Amygdala (tissue), 56 donors: Measurements from ENCODE around the gene RAPGEF1.

Experiments used
- DNase-seq, 56 donors: peaks; one replicate each; lab custom pipeline; 2025; lab: John Stamatoyannopoulos, UW

Gene RAPGEF1

DNA sequence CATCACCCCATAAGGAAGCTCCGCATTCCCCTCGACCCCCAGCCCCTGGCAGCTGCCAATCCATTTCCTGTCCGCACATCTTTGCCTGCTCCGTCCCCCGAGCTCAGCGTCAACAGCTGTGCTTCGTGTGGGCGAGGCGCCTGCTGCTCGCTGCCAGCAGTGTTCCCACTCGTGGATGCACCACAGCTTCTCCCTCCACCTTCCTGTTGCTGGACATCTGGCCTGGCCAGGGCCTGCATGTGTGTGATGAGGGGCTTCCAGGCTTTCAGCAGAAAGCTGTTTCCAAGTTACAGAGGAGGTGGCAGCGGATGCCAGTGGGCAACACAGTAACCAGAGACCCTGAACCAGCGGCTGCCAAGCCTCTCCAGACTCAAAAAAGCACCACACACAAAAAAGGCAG is 108.6 kb downstream of the RAPGEF1 start:
- DNase-seq, result no peak

DNA sequence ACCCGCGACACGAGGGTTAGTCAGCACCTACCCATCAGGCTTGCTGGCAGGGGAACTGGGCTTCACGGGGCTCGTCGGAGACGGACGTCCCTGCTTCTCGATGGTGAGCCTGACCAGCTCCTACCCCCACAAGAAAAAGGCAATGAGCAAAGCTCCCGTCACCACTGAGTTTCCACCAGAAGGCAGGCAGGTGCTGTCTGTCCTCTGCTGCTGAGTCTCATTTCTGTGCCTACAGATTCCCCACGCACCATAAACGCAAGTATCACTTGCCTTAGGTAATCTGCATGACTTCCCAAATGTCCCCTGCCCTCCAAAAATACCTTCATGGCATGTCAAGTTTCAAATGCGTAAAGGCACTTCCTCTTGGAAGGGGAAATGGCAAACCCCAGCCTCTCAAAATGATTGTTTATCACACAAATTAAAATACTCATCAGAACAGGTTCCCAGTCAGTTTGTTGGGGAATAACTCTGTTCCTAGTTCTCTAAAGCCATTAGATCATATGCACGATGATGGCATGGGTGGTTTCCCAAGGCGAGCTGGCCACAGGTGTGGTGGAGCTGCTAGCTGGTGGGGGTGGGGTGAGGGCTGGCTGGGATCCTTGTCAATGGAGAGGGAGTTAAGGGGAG is 109.6 kb downstream of the RAPGEF1 start:
- DNase-seq, result peak in 2 of 56 donors; percentile 22 to 34

DNA sequence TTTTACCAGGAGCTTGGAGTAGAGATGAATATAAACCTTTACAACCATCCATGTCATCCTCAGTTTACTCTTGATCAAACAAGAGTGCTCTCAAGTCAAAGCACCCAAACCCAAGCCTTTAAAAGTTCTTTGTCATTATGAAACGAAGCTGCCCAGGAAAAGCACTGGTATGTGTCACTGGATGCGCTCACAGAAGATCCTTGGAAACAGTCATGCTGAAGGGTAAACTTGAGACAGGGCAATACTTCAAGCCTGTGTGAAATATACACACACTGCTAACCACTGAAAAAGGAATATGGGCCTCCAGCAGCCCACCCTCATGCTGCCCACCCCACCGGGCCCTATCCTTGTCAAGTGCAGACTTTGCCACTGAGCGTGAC is 110.1 kb downstream of the RAPGEF1 start:
- DNase-seq, result no peak

DNA sequence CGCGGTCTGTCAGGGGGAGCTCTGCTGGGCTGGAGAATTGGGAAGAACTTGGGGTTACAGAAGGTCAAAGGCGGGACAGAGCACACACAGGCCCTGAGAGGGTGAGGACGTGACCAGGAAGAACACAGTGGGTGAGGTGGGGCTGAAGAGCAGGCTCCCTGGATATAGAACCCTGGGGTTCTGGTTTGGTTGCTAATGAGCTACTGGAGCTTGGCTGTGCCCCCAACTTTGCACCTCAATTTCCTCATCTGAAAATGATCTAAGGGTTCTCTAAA is 110.7 kb downstream of the RAPGEF1 start:
- no peak for DNase-seq

DNA sequence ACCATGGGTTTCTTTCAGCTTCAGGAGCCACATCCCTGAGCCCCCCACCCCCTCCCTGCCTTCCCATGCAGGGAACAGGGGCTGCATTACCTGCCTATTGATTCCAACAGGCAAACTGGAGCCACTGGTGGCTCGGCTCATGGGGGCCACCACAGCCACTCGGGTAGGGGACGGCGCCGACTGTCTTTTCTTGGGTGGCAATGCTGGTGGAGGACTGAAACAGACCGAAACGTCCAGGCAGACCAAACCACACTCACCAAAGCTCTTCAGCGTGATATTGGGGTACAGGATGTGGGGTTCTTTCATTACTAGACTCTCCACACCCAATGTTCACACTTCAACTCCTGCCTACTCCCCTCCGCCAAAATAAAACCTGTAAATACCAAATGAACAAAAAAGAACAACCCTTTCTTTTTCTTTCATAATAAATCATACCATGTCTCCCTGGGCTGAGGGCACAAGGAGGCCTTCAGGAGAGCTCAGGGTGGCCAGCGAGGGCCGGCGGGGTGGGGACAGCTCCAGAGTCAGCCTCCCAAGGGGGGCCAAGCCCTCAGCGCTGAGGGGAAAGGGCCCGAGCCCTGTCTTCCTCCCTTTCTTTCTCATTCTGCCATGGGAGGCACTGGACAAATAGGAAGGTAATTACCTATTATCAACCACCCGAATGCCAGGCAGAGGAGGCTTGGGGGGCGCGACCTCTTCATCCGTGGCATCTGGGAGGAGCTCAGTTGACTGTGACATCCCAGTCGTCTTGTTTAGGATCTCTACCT is 111.2 kb downstream of the RAPGEF1 start:
- DNase-seq, result no peak

DNA sequence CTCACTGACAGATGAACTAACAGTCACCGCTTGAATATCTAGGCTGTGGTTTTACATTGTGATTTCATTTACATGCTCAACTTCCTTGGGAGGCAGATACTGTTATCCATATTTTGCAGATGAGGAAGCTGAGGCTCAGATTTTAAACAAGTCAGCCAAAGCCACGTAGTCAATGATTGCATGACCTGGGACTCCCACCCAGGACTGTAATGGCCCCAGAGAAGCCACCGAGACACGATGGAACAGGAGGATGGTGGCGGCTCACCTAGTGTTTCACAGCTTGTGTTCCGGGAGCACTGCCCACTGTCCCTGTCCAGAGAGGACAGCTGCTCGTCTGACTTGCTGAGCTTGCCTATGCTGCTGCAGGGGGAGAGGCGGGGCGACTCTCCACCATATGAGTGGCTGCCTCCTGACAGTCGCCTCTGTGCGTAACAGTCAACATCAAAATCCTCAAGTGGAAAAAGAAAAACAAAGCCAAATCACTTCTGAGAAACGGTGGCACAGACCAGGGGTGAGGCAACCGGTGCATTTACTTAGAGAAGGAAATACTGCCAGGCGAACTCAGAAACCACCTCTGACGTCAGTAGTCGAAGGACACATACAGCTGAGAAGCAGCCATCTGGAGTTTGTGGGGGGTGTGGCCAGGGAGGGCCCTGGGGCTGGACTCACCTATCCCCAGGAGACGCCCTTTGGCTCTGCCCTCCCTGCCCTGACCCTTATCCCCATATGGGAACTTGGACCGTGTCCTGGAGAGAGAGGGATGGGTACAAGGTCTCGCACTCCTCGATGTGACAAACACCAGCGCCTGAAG is 112.0 kb downstream of the RAPGEF1 start:
- DNase-seq, result no peak

DNA sequence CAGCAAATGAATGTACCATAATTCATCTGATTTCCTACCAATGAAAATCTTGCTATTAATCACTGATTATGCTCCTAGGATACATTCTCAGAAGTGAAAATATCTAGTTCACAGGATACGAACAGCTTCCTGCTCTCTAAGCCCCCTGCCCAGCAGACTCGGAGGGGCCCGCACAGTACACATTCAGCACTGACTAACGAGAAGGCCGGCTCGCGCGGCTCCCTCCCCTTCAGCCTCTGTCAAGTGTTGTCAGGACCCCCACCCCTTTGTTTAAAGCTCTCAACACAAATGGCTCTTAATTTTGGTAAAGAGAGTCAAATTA is 112.6 kb downstream of the RAPGEF1 start:
- no peak for DNase-seq

DNA sequence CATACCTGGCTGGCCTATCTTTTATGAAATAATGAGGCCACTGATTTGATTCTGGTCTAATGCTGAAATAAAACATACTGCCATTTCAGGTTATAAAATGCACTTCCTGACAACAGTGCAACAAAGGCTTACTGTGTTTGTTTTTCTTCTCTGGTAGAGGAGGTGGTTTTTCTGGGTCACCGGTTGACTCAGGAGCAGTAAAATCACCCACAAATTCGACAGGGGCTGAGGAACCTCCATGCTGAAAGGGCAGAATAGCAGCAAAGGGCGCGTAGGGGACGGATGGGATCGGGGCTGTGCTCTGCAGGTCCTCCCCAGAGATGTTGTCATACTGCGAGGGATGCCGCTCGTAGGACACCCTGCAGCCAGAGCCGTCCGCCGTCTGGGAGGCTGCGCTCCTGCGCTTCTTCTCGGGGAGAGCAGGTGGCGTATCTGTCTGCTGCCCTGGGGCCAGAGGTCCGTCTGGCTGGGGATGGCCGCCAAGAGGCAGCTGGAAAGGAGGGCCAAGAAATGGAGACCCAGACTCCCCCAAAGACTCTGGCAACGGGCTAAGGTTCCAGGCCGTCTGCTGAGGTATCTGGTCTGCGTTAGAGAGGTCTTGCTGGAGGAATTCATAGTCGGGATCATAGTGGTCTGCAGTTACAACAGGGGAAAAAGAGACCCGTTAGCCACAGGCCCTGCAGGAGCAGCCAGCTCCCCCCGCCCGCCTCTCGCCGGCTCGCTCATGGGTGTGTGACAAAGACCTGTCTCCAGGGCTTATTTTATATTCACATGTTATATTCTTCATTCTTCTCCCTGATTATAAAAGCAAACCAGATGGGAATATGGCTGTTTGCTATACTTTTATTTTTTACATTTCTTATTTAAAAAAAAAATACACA is 113.8 kb downstream of the RAPGEF1 start:
- no peak for DNase-seq

DNA sequence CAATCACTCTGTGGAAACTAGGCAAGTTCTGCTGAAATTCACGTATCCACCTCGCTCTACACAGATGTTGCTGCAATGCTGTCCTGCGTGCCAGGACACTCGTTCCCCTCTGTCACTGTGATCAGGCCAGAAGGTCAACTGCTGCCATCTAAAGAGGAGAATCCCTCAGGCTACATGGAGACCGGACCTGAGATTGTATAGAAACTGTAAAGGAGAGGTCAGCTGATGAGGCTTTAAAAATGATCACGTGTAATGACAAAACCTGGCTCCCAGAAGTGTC is 114.4 kb downstream of the RAPGEF1 start:
- no peak for DNase-seq

DNA sequence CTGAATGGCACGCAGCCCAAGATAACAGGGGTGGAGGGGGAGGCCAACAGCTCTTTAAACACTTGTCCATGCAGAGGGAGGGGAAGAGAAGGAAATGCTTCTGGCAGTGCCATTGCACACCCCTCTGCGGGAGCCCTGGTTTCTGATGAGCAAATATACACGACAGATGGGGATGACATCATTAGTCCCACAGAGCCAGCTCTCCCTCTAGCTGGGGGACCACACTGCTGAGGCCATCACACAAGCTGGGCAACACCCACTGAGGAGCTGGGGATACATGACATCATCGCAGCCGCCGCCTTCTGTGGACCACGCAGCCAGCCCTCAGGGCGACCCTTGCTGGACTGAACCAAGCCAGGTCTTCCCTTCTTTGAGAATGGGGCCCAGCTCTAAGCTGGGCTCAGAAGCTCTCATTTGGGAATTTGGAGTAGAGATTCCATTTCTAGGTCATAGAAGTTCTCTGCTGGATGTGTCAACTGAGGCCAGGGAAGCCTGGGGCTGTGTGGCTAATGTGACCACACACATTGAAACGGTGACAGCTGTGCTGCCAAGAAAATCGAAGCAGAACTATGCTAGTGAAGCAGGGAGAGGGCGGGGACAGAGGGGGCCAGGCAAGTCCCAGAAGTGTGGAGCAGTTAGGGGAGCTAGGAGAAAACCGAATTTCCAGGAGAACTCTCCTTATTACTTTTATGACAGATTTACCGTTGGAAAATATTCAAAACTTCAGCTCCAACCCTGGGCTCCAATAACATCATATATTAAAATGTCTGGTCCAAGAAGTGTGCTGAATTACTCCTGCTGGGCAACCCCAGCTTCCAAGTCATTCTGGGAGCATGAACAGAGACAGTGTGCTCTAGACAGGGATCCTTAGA is 115.0 kb downstream of the RAPGEF1 start:
- DNase-seq, result no peak

DNA sequence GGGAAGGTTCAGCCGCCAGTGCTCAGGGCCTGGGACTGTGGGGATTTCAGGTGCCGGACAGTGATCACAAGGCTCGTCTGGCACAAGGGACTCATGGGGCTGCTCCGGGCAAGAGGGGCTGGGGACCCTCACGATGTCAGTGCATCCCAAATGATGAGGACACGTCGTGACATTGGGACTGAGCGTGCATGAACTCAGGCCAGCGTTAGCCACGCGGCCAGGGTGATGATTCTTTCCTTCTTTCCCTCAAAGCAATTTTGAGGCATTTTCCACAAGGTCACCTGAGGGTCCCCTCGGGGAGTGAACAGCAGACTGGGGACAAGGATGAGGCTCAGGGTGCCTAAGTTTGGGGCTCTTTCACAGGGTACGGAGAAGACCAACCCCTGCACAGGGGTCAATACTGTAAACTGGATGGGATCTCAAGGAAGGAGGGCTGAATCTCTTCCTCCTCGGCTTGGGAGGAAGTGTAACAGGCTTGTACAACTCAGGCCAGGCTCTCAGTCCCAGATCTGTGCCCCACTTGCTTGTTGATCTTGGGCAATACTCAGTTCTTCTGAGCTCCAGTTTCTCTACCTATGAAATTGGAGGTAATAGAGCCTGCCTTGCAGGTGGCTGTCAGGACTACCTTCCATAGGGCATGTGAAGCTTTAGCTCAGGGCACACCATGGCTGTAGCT is 116.1 kb downstream of the RAPGEF1 start:
- DNase-seq, result no peak

DNA sequence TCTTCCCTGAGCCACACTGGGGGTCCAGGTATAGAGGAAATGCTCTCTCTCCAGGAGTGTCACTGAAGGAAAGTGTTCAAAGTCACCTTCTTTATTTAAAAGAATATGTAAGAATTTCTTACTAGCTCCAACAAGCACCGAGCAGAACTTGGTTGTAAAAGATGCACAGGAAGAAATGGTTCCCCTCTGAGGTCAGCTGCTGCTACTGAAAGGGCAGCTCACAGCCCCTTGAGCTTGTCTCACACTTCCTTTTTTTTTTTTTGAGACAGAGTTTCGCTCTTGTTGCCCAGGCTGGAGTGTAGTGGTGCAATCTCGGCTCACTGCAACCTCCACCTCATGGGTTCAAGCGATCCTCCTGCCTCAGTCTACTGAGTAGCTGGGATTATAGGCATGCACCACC is 117.4 kb downstream of the RAPGEF1 start:
- DNase-seq, result no peak

DNA sequence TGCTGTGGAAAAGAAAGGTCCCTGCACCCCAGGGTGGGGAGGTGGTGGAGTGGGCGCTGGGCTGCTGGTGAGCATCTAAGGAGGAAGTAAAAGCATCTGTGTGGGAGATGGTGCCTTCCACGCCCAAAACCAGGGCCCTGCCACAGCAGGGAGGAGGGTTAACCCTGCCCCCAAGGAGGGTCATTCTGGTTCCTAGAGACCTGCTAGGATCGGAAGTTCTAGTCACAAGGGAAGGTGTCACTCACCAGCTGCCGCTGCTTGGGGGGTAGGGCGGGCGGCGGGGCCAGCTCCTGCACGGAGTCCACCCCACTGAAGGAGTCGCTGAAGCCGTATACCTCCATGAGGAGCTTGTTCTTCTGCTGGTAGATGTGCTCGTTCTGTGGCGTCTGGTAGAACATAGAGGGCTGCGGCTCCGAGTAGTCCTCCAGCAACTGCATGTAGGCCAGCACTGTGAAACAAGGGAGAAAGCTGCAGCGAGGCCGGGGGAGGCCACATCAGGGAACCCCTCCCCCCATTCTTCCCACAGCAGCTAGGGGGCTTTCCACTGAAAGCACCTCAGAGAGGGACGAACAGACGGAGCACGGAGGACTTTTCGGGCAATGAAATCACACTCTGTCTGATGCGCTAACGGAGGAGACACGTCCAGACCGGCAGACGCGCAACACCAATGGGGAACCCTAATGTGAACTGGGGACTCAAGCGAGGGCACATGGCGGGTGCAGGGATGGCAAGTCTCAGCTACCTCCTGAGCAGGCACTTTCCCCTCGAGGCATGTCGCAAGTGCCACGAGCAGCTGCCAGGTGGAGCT is 118.1 kb downstream of the RAPGEF1 start:
- DNase-seq, result no peak

DNA sequence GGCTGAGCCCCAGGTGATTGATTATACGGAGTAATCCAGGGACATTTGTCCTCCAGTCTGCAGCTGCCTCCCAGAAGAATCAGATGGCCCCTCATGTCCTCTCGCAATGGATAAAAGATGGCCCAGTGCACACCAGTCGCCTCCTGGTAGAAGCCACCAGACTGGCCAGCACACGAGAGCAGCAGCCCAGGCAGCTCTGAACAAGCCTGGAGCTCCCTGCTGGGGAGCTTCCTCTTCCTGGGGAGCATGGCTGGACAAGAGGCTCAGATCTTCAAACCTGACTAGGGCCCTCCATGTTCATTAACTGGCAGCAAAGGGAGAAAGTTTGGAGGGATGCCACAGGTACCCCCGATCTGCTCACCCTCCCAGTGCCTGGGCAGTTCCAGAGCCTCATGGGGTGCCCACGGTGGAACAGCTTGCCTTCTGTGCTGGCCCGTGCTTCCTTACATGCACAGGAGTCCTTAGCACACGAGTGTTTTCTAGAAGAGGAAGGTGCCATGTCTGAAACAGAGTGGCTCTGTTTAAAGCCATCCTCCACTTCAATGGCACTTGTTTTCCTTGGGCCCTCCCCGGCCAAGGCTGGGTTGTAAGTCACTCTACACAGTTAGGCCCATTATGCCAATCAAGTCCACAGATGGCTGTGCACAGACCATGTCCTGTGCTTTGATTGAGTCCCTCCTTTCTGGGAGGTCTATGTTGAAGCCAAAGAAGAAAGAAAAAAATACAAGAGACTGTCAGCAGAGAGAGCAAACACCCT is 118.9 kb downstream of the RAPGEF1 start:
- peak in 5 of 56 donors; percentile 23 to 46 (median 34) for DNase-seq

DNA sequence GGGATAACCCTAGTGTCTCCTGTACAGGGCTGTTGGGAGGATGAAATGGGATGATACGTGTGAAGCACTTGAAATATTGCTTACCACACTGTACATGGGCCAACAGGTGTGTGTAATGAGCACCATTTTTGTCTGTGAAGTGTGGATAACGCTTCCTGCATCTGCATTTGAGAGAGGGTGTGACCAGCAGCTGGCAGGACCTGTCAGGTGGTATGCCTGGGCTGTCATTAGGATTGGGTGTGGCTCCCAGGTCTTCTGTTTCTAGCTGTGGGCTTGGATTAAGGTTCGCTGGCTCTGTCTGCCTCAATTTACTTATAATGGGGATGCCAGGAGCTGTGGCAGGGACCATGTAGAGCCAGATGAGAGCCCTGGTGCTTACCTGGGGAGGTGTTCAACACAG is 120.2 kb downstream of the RAPGEF1 start:
- no peak for DNase-seq

DNA sequence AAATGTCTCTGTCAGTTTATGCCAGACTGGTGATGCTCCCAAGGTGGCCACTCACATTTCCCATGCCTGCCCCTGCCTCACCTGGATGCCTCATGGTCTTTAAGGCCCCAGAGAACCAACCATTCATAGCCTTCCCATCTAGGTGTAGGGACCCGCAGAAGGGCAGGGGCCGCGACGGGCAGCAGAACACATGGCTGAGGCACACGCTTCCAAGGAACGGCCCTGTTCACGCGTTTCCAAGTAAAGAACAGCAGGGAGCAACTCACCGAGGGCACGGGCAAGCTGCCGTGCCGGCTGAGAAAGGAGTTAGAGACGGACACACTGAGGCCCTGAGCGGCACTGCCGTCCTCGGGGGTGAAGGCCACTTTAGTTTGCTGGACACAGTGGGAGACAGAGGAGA is 121.1 kb downstream of the RAPGEF1 start:
- DNase-seq, result no peak

DNA sequence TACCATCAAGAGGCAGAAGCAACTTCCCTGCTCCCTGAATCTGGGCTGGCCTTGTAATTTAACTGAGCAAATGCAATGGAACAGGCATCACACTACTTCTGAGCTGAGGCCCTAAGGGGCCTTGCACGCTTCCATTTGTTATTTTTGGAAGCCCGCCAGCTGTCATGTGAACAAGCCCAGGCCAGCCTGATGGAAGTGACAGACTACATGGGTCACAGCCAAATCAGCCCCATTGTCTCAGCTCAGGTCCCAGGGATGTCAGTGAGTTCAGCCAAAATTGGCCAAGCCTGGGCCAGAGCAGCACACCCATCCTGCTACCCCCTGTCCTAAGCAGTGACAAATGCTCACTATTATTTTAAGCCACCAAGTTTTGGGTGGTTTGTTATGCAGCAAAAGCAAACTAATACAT is 121.8 kb downstream of the RAPGEF1 start:
- peak in 3 of 56 donors; percentile 9 to 75 (median 15) for DNase-seq

DNA sequence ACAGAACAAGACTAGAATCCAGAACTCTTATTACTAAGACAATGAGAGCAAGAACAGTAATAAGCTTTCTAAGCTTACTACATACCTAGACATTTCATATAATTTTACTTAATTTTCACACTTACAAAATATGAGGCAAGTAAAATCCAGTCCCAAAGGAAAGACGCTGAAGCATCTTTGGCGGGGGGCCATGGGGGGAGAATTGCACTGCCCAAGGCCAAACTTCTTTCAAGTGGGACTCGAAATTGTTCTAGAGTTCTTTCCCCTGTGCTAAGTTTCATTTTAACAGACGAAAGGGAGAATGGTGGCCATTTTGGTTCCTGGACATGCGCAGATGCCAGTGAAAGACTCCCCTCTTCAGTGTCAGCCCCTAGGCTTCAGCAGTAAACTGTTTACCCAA is 122.3 kb downstream of the RAPGEF1 start:
- no peak for DNase-seq
